SKM-1 treated with dmso at 0.1 percent for 144 hours (cell line): ENCODE measurements around the gene RELT.

Experiments
- DNase-seq: peaks from one replicate; lab custom pipeline; 2025; ENCODE audit not compliant: unreplicated experiment; lab: John Stamatoyannopoulos, UW

Gene RELT, protein sequence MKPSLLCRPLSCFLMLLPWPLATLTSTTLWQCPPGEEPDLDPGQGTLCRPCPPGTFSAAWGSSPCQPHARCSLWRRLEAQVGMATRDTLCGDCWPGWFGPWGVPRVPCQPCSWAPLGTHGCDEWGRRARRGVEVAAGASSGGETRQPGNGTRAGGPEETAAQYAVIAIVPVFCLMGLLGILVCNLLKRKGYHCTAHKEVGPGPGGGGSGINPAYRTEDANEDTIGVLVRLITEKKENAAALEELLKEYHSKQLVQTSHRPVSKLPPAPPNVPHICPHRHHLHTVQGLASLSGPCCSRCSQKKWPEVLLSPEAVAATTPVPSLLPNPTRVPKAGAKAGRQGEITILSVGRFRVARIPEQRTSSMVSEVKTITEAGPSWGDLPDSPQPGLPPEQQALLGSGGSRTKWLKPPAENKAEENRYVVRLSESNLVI

DNA sequence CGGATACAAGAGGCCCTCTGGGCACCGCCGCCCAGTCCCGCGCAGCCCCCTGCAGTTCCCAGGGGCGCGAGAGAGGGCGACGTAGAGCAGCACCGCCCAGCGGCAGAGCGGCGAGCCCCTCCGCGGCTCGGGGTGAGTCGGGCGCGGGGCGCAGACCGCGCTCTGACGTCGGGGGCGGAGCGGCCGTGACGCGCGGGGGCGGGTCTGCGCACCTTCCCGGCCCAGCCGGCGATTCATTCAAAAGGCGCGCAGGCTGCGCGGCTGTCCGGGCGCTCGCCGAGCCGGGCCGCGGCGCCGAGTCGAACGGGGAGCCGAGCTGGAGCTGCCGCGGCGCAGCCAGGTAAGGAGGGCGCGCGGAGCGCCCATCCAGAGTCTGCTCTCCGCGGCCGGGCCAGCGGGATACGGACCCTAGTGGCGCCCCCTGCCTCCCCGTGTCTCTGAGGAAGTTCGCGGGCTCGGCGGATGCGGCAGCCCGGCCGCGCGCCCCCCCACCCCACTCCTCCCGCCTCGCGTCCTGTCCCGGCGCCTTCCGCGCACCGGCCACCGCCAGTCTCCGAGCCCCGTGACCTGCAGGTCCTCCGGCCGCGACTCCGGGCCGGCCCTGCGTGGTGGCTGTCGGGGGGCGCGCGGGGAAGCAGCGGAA lies at the start of gene RELT:
Gene RELT, plus strand, starts transcription at position 240 of the 643 bp plus-strand sequence. CDS start 12,738 bp downstream, outside the sequence.
- DNase-seq = peak; percentile 87

DNA sequence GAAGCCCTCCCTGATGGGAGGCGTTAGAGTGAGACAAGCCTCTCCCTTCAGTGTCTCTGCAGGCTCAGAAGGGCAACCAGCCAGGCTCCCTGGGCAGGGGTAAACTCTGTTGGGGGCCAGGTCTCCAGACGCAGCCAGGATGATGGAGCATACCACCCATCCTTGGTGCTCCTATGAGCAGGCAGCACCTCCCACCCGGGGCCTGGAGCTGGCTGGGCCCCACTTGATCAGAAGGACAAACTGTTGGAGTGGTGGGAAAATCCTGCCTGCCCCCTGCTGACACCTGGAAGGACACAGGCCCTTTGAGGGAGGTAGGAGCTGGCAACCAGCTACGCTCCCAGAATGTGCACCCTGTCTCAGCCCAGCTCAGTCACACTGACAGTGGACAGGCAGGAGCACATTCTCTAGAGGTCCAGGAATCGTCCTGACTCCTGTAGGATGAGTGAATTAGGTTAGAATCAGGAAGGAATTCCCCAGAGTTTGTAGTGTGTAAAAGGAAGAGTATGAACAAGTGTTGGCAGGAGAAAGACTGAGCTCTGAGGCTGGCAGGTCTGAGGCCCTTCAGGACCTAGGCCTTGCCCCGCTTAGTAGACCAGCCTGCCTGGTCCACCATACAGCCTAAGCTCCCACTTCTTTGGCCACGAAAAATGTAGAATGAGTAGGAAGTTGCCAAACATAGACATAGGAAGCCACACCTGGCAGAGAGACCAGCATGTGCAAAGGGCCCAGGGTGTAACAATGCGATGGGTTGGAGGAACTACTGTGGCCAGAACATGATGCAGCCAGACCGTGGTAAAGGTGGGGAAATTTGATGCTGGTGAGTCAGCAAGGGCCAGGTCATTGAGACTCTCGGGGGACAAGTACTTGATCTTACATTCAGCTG lies 49.0 kb upstream of the RELT start:
- peak; percentile 19 for DNase-seq

DNA sequence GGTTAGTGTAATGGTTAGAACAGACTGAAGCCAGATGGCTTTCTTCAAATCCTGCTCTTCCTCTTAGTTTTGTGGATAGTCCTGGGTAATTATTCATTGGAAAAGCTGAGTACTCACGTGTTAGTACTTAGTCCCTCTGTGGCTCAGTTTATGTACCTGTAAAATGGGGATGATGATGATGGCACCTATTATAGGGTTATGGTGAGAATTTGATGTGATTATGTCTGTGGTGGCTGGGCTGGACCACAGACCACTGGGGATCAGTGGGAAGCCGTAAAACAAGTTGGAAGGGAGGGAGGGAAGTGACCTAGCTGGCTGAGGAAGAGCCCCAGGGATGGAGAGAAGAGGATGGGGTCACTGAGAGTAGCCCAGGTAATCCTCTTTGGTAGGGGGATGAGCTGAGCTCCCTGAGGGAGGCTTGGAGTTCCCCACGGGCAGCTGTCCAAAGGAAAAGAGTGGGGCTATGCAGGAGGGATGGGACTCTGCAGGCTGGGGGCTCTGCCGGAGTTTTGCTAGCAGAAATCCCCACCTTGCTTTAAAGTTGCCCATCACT lies 48.3 kb upstream of the RELT start:
- no peak for DNase-seq

DNA sequence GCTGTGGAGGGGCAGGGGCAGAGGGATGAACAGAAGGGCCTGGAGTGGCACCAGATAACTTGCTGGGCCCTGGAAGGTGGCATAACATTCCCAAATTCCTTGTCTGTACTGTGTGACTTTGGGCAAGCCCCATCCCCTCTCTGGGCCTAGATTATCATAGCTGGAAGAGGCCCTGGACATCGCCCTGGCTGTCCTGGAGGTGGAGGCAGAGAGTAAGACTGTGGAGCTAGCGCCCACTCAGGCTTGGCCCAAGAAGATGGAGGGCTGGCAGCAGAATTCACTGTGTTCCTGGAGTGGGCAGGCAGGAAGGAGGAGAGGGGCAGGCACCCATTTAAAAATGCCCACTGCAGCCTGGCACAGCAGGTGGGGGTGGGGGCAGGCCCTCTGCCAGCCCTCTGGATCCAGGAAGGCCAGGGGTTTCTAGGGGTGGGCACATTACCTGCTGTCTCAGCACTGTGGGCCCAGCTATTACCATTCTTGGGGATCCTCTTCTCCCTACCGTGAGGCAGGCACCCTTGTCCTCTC lies 45.6 kb upstream of the RELT start:
- DNase-seq = no peak

DNA sequence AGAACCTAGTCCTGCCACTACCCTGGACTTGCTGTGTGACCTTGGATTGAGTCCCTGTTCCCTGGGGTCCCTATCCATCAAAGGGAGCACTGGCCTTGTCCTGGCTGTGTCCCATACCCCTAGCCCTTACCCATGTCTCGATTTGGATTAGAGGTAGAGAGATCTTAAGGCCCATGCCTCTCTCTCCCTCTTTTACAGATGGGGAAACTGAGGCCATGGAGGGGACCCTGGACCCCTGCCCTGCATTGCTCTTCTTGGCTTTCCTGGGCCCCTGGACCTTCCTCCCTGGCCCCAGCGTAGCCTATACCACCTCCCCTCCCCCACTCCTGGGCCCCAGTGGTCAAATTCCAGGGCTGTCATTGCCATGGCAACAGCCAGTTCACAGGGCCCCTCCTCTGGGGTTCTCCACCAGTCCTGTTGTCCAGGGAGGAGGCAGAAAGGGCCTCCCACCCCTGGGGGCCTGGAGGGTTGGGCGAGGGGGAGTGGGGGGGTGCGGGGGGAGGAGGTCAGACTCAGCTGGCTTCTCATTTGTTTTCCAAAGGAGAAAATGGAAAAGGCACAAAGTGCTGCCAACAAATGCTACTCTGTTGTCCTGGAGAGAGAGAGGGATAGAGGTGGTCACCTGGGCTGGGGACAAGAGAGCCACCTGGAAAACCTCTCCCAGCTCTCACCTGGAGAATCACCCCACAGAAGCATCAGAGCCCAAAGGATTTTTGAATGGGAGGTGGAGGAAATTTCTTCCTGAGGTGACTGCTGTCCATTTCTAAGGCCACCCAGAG lies 44.9 kb upstream of the RELT start:
- DNase-seq = no peak

DNA sequence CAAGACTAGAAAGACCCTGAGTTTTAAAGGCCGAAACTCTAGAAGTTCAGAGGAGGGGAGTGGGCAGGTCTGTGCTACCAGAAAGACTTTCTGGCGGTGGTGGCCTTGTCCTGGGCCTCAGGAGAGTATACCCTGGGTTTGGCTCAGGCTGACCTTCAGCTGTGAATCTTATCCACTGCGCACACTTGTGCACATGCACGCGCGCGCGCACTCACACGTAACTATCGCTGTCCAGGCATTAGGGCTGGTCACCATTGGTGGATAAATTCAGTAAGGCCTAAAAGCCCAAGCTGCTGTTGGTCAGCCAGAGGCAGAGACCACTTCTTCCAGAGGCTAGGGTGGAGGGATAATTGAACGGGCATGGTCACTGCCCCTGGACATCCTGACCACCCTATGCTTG lies 43.0 kb upstream of the RELT start:
- no peak for DNase-seq

DNA sequence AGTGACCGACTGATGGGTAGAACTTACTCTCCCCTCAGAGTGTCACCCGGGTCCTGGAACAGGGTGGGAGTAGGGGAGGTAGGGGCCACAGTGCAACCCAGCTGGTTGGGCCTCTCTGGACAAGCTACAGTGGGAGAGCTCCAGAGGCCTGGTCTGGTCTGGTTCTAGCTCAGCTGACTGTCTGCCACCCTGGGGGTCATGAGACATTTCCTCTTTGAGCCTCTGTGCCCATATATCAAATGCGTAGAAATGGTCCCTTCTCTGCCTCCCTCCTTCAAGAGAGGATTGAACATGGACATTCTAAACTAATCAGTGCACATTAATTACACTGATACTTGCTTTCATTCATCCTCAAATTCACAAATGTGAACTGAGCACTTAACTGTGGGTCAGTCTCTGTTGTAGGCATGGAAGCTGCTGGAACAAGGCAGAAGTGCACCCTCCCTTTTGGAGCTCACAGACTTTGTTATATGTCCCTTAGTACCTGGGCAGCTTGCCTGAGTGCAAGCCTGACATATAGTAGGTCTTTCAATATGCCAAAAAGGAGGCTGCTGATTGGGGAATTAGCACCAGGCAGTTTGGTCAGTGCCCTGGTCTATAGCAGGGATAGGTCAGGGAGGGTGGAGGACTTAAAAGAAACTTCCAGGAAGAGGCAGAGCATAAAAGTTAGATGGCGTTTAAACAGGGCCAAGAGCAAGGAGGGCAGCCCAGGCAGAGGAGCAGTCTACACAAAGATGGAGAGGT lies 42.4 kb upstream of the RELT start:
- DNase-seq = no peak

DNA sequence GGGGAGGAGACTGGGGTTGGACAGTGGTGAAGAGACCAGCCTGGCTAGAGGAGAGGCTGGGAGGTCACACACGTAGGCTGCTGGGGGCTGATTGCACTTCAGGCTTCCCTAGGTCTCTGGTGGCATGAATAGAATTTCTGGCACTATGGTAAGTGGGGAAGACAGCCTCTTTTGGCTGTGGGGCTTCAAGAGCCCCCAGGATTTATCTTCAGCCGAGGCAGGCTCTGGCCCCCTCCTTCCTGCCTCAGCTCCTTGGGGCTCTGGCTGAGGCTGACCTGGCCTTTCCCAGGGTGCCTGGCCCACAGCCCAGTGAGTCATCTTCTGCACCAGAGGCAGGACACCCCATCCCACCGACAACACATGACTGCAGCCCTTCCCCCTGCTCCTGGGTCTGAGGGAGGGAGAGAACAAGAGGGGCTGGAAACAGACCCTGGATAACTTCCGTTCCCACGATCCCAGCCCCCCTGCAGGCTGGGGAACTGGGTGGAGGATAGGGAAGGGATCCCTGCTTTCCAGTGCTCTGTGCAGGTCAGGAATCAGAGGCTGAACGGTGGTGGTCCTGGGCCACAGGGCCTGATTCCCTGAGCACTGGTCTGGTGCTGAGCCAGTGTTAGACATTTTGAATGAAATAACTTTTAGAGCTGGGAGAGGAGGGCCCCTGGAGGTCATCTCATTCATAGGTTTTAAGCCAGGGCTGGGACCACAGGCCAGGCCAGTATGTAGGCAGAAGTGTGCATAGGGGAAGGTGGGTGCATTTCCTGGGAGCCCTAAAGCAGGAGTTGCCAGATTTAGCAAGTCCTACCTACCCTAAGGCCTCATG lies 41.6 kb upstream of the RELT start:
- no peak for DNase-seq

DNA sequence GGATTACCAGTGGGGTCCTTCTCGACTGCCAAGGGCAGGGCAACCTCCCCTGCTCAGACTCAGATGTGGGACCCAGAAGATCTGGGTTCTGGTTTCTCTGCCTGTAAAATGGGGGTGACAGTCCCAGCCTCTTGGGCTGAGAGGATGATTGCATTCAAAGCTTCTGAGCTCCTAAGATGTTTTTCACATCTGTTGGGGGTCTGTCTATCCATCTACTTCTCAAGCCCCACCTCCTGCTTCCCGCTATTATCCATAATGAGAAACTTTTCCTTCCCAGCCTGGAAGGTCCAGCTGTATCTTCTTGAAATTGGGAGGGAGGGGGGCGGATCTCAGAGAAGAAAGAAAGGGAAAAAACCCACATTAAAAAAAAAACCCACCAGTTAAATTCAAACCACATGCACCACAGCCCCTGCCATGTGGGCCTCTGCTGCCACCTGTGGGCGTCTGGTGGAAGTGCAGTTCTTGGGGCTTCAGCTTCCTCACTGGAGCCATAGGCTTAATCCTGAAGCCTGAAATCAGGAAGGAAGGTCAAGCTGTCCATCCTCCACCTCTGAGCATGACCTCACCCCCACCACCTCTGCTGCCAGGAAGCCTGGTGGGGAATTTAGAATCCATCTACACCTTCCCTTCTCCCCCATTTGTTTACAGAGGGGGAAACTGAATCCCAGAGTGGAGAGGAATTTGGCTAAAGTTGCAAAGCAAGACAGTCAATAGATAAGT lies 40.8 kb upstream of the RELT start:
- peak; percentile 35 for DNase-seq

DNA sequence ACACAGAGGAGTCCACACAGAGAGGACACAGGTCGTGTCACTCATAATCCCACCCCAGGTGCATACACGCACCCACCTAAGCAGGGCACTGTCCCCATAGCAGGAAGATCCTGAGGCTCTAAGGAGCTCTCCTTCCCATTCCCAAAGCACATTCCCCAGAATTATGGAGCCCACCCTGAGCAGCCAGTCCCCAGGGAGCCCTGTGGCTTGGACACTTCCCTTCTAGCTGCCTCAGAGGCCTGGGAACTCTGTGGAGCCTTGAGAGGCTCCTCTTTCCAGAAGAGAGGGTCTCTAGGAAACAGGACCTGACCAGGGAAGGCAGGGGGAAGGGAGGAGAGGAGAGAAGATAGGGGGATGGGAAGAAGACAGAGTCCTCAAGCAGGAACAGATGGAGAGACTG lies 38.4 kb upstream of the RELT start:
- no peak for DNase-seq

DNA sequence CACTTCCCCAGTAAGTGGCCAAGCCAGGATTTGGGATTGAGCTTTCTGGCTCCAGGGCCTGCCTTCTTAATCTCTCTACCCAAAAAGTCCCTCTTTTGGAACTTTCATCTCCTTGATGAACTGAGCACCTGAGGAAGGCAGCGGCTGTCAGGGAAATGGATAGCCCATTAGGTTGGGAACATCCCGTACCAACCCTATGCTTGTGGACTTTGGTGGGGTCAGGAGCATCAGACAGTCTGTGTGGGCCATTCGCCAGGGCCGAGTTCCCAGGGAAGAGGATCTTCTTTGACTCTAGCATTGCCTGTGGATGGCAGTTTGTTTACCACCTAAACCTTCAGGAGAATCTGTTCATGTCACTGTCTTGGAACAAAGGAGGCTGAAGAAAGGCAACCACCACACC lies 37.9 kb upstream of the RELT start:
- DNase-seq = no peak

DNA sequence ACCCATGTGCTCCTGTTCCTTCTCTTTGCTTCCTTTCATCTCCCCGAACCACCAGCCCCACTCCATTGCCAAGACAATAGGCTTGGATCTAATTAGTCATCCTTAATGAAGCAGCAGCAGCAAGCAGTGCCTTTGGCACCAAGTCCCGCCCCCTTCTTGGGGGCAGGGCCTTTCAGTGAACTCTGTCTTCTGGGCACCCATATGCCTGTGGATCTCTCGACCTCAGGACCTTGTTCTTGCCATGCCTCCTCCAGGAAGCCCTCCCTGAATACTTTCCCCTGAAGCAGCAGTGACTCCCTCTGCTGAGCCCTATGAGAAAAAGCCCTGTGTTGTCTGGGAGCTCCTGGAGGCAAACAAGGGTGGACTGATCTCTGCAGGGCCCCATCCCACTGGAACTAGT lies 36.0 kb upstream of the RELT start:
- DNase-seq = no peak

DNA sequence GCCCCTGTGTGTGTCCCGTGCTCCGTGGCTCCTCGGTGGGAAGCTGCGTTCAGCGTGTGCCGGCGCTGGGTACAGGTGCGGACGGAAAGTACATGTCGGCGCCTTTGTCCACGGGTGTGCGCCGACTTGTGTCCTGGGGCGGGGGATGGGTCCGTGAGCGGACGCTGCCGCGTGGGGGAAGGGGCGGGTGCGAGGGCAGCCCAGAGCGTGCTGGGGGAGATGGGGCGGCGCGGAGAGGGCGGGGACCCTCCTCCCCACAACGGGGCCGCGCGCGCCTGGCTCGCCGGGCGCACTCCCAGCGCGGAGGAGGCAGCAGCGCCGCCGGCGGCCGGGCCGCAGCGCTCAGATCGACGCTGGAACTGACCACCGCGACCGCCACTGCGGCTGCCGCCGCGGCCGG lies 33.6 kb upstream of the RELT start:
- DNase-seq = no peak

DNA sequence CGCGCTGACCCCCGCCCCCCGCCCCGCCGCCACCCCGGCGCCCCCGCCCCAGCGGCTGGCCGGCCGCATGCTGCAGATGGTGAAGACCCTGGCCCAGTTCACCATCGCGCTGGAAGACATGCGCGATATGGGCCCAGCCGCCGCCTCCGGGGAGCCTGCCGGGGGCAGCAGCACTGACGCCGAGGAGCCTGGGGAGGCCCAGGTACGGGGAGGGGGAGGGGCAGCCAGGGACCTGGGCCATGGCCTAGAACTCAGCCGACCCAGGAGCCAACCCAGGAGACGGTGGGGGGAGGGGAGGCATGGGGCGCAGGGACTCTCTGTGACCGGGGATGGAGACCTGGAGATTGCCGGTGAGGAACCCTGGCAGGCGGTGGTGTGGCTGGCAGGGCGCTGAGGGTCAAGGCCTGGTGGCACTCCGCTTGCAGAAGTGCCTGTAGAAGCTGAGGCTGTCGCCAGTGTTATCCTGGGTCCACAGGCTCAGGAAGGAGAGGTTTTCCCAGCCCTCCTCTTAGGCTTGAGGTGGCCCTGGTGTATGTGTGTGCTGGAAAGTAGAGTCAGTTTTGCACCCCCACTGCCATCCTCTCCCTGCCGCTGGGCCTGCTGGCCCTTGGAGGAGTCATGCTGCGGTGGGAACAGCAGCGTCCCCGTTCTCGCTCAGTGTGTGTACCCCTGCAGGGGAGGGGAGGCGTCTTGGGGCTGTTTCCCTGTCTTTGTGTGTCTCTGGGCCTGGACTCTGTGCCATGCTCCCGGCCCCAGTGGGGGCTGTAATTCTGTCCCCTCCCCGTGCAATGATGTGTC lies 32.9 kb upstream of the RELT start:
- DNase-seq = no peak

DNA sequence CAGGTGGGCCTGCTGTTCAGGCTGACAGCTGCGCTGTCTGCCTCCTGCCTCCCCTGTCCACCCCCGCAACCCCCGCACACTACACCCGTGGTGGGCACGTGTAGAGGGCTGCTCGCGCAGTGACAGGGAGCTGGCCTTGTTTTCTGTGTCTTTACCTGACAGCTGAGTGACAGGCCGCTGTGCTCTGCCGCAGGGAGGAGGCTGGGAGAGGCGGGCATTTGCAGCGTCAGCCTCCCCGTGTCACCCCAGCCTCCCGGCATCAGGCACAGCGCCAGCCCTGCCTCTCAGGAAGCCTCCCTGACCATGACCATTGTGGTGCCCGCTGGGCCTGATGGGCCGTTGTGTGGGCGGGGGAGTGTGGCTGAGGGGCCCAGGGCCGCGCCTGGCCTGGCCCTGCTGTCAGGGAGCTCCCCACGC lies 32.0 kb upstream of the RELT start:
- no peak for DNase-seq

DNA sequence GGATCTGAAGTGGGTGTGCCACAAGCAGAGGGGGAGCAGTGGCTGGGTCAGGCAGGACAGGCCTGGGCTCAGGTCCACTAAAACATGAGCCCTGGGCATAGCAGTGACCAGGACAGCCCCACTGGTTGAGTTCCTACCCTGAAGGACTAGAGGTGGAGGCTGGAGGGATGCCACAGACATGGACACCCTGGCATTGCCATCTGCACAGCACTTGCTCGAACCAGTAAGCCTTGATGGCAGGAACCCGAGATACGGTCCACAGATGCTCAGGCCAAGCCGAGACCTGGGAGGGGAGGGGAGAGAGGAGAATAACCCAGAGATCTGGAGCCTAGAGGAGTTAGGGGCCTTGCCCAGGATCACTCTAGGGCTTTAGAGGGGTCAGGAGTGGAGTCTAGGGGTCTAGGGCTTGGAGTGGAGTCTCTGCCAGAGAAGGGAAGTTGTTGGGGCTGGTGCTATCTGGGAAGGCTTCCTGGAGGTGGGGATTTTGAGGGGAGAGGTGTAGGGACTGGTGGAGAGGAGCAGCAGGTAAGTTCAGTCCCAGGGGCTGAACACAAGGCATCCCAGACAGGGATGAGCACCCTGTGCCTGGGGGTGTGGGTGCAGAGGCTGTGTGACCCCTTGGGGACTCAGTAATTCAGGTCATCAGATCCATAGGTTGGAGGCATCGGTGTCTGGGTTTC lies 30.6 kb upstream of the RELT start:
- DNase-seq = no peak
